Stomach (tissue), 9 donors: ENCODE results near the gene ASIC4. TPM values are rescaled to one million over a fixed set of nuclear protein-coding genes. Genes with fewer than 3 reads are reported as not detected.
A peak's percentile ranks its signal among the peaks of the same experiment; 100 is the strongest.

Source experiments
- DNase-seq, 2 donors: peaks; one replicate each; pipeline versions ENCODE4 v3.0.0 to v3.0.0-alpha.2; 2013 to 2019
- H3K27ac ChIP-seq, 5 donors: fragments of 200-600 bp in 4 of 5; sonication (generic) in 4 of 5; one replicate each; pipeline ENCODE4 v1.5.1; 2013 to 2019; ENCODE audit warnings: mild to moderate bottlenecking in 1 of 5, moderate library complexity in 1 of 5
- H3K27me3 ChIP-seq, 3 donors: fragments of 200-600 bp; sonication (generic); one replicate each; pipeline ENCODE4 v1.5.1; 2017 to 2019; ENCODE audit warnings: mixed run types in 1 of 3
- H3K36me3 ChIP-seq, 4 donors: fragments of 200-600 bp; sonication (generic); 1 replicate in 3 of 4; 2 replicates in 1 of 4; pipeline ENCODE4 v1.5.1; 2016 to 2019
- H3K4me1 ChIP-seq, 4 donors: fragments of 200-600 bp; sonication (generic); one replicate each; pipeline ENCODE4 v1.5.1; 2016 to 2019
- H3K4me3 ChIP-seq, 4 donors: fragments of 200-600 bp; sonication (generic) in 3 of 4; one replicate each; pipeline ENCODE4 v1.5.1; 2016 to 2019; ENCODE audit warnings: mild to moderate bottlenecking in 1 of 4
- H3K9me3 ChIP-seq, 4 donors: fragments of 200-600 bp; sonication (generic); one replicate each; pipeline ENCODE4 v1.5.1; 2016 to 2019
- EP300 ChIP-seq: sonication (generic); formaldehyde crosslinking; IDR thresholded peaks from one replicate; pipeline ENCODE4 v1.6.1; 2017; ENCODE audit warnings: antibody characterized with exemption
- POLR2A ChIP-seq, 4 donors: fragments of 450-650 bp; IDR thresholded peaks; one replicate each; pipeline ENCODE4 v1.6.1; 2016; ENCODE audit warnings: antibody characterized with exemption in 4 of 4, control low read depth in 2 of 4, mild to moderate bottlenecking in 1 of 4, moderate library complexity in 1 of 4
- POLR2AphosphoS5 ChIP-seq, 3 donors: sonication (generic); formaldehyde crosslinking; IDR thresholded peaks; one replicate each; pipeline ENCODE4 v1.6.1; 2016; ENCODE audit warnings: antibody characterized with exemption in 3 of 3
- WGBS, 5 donors: extraction: QIAGEN DNeasy Blood & Tissue Kit in 3 of 5; methylation state at CpG; one replicate each; pipeline versions ENCODE4 v1.1.5 to v1.1.7; 2013 to 2018; 5-methylcytosine and 5-hydroxymethylcytosine counted together
- intact Hi-C: fragments of 100-400 bp; cut with DNase I; formaldehyde crosslinking; loops from one replicate; pipeline ENCODE4 v1.15.1; 2023; ENCODE audit warnings: low total_unique reads
- polyA plus RNA-seq, 3 donors: library from polyadenylated mRNA; stranded (reverse); fragments of 200-250 nt; gene quantifications; one replicate each; pipeline ENCODE4 v1.2.3, GENCODE V29; 2013
- total RNA-seq, 5 donors: library from RNA; depleted of rRNA; stranded (reverse); fragments of >200 nt; gene quantifications; one replicate each; pipeline versions ENCODE4 v1.1.0 to v1.2.3, GENCODE V29; 2014 to 2016
- TF ChIP-seq, protein P1 (sequence below), 7 experiments: fragments of 450-650 bp in 4 of 7; fragments of 200-600 bp in 3 of 7; sonication (generic) in 3 of 7; IDR thresholded peaks; one replicate each; pipeline ENCODE4 v1.5.1; 2016 to 2019; ENCODE audit warnings: antibody characterized with exemption in 7 of 7, control low read depth in 2 of 7, mild to moderate bottlenecking in 1 of 7
- donor health status: healthy with polysubstance abuse.
- donor health status: Bipolar disorder and iron deficiency.
- donor health status: healthy.

ASIC4 gene
- total and polyA plus RNA-seq, 8 donors: 2.0 to 11.0 TPM; not detected in 6

DNA sequence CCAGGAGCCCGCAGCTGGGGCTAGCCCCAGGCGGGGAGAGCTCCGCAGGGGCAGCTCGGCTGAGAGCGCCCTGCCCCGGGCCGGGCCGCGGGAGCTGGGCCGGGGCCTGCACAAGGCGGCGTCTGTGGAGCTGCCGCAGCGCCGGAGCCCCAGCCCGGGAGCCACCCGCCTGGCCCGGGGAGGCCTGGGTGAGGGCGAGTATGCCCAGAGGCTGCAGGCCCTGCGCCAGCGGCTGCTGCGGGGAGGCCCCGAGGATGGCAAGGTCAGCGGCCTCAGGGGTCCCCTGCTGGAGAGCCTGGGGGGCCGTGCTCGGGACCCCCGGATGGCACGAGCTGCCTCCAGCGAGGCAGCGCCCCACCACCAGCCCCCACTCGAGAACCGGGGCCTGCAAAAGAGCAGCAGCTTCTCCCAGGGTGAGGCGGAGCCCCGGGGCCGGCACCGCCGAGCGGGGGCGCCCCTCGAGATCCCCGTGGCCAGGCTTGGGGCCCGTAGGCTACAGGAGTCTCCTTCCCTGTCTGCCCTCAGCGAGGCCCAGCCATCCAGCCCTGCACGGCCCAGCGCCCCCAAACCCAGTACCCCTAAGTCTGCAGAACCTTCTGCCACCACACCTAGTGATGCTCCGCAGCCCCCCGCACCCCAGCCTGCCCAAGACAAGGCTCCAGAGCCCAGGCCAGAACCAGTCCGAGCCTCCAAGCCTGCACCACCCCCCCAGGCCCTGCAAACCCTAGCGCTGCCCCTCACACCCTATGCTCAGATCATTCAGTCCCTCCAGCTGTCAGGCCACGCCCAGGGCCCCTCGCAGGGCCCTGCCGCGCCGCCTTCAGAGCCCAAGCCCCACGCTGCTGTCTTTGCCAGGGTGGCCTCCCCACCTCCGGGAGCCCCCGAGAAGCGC lies 30.6 kb upstream of the ASIC4 start:
- intact Hi-C loops: no loop called here
- peaks cover 4 to 76% (median 47%) of the 10 kb centered on the region in 3 donors for H3K27me3 ChIP-seq

GRCh38 chr2:219484343-219485200 lies 29.7 kb upstream of the ASIC4 start:
- peak overlapping the region; percentile 15 to 50 (median 30) for H3K4me3 ChIP-seq
- peaks cover 4 to 85% (median 49%) of the 10 kb centered on the region in 3 donors for H3K27me3 ChIP-seq
- no peak for TF ChIP-seq POLR2A (IDR thresholded peaks at IDR 0.05)
- no peak for TF ChIP-seq POLR2AphosphoS5 (IDR thresholded peaks at IDR 0.05)
- H3K27ac ChIP-seq: peak overlapping the region in 2 of 5 donors; percentile 19 to 68
- intact Hi-C loops: no loop called here
- H3K36me3 ChIP-seq: peaks cover 0 to 36% (median 16%) of the 10 kb centered on the region in 4 donors
- H3K4me1 ChIP-seq: peaks cover 16 to 28% (median 19%) of the 10 kb centered on the region in 4 donors
- no peaks in the 10 kb centered on the region for H3K9me3 ChIP-seq
- DNase-seq: peak in 1 of 2 donors; percentile 67
- WGBS, 5 donors: 2 to 7% (median 3%) methylated on average over 25 to 89 of the region's 89 CpGs

More for the DNA sequence above, 30.6 kb upstream of the ASIC4 start:
- Histone ChIP-seq H3K4me3 (peak overlapping the region; percentile 15 to 50 (median 30)), H3K27ac (peak overlapping the region in 2 of 5 donors; percentile 30 to 68), H3K36me3 (peaks cover 0 to 36% (median 12%) of the 10 kb centered on the region in 4 donors), H3K4me1 (peaks cover 16 to 28% (median 19%) of the 10 kb centered on the region in 4 donors), H3K9me3 (no peaks in the 10 kb centered on the region)
- TF ChIP-seq, protein P1, sequence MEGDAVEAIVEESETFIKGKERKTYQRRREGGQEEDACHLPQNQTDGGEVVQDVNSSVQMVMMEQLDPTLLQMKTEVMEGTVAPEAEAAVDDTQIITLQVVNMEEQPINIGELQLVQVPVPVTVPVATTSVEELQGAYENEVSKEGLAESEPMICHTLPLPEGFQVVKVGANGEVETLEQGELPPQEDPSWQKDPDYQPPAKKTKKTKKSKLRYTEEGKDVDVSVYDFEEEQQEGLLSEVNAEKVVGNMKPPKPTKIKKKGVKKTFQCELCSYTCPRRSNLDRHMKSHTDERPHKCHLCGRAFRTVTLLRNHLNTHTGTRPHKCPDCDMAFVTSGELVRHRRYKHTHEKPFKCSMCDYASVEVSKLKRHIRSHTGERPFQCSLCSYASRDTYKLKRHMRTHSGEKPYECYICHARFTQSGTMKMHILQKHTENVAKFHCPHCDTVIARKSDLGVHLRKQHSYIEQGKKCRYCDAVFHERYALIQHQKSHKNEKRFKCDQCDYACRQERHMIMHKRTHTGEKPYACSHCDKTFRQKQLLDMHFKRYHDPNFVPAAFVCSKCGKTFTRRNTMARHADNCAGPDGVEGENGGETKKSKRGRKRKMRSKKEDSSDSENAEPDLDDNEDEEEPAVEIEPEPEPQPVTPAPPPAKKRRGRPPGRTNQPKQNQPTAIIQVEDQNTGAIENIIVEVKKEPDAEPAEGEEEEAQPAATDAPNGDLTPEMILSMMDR (IDR thresholded peaks at IDR 0.05): no peak
- TF ChIP-seq POLR2A (IDR thresholded peaks at IDR 0.05) (no peak), POLR2AphosphoS5 (IDR thresholded peaks at IDR 0.05) (no peak), EP300 (no peak)
- 11 to 23% (median 18%) methylated on average over 26 to 58 of the region's 58 CpGs for WGBS, 5 donors
- peak in 1 of 2 donors; percentile 32 for DNase-seq

GRCh38 chr2:219485201-219485580 lies 29.1 kb upstream of the ASIC4 start:
- no peaks in the 10 kb centered on the region for H3K9me3 ChIP-seq
- DNase-seq: no peak
- peak overlapping the region in 1 of 4 donors; percentile 50 for H3K4me3 ChIP-seq
- intact Hi-C loops: no loop called here
- peaks cover 0 to 34% (median 13%) of the 10 kb centered on the region in 4 donors for H3K36me3 ChIP-seq
- H3K27me3 ChIP-seq: peaks cover 4 to 86% (median 49%) of the 10 kb centered on the region in 3 donors
- peak overlapping the region in 2 of 5 donors; percentile 19 to 68 for H3K27ac ChIP-seq
- peaks cover 16 to 28% (median 19%) of the 10 kb centered on the region in 4 donors for H3K4me1 ChIP-seq
- TF ChIP-seq, protein P1 (IDR thresholded peaks at IDR 0.05): no peak
- TF ChIP-seq POLR2AphosphoS5 (IDR thresholded peaks at IDR 0.05): no peak
- TF ChIP-seq EP300: no peak
- TF ChIP-seq POLR2A (IDR thresholded peaks at IDR 0.05): no peak
- 53 to 62% (median 56%) methylated on average over 5 to 12 of the region's 12 CpGs for WGBS, 5 donors

GRCh38 chr2:219486380-219486959 lies 27.8 kb upstream of the ASIC4 start:
- peaks cover 4 to 82% (median 49%) of the 10 kb centered on the region in 3 donors for H3K27me3 ChIP-seq
- H3K36me3 ChIP-seq: peaks cover 0 to 29% (median 14%) of the 10 kb centered on the region in 4 donors
- peak in 1 of 2 donors; percentile 55 for DNase-seq
- intact Hi-C loops: no loop called here
- H3K4me1 ChIP-seq: peaks cover 16 to 28% (median 19%) of the 10 kb centered on the region in 4 donors
- no peaks in the 10 kb centered on the region for H3K9me3 ChIP-seq
- H3K27ac ChIP-seq: no peak overlapping the region
- WGBS, 5 donors: 47 to 66% (median 50%) methylated on average over 6 to 8 of the region's 8 CpGs
- no peak overlapping the region for H3K4me3 ChIP-seq
- no peak for TF ChIP-seq EP300
- TF ChIP-seq, protein P1 (IDR thresholded peaks at IDR 0.05): no peak
